Esophagus muscularis mucosa (tissue), 4 donors: ENCODE data around the gene ZSCAN10. TPM values are rescaled to one million over a fixed set of nuclear protein-coding genes. Genes with fewer than 3 reads are reported as not detected.
A peak's percentile ranks its signal among the peaks of the same experiment; 100 is the strongest.

Experiments
- DNase-seq: peaks from one replicate; pipeline ENCODE4 v3.0.0-alpha.2; 2017; ENCODE audit errors: extremely low spot score
- H3K27ac ChIP-seq, 4 donors: fragments of 200-600 bp; sonication (generic); replicated peaks in 1 of 4; 1 replicate in 3 of 4; 2 replicates in 1 of 4; pipeline ENCODE4 v1.5.1; 2016 to 2019; ENCODE audit warnings: mild to moderate bottlenecking in 1 of 4
- H3K27me3 ChIP-seq, 4 donors: fragments of 200-600 bp; sonication (generic); one replicate each; pipeline versions ENCODE4 v1.5.1 to v1.6.0; 2016 to 2019
- H3K36me3 ChIP-seq, 4 donors: fragments of 200-600 bp; sonication (generic); one replicate each; pipeline ENCODE4 v1.5.1; 2016 to 2019
- H3K4me1 ChIP-seq, 4 donors: fragments of 200-600 bp; sonication (generic); one replicate each; pipeline ENCODE4 v1.5.1; 2016 to 2019
- H3K4me3 ChIP-seq, 4 donors: fragments of 200-600 bp; sonication (generic); 1 replicate in 2 of 4; 2 replicates in 2 of 4; pipeline ENCODE4 v1.5.1; 2016 to 2019; ENCODE audit warnings: mild to moderate bottlenecking in 4 of 4, moderate library complexity in 1 of 4
- H3K9me3 ChIP-seq, 4 donors: fragments of 200-600 bp; sonication (generic); 1 replicate in 3 of 4; 2 replicates in 1 of 4; pipeline ENCODE4 v1.5.1; 2016 to 2019
- EP300 ChIP-seq: sonication (generic); formaldehyde crosslinking; IDR thresholded peaks from one replicate; pipeline ENCODE4 v1.6.1; 2017; ENCODE audit warnings: antibody characterized with exemption
- POLR2A ChIP-seq: fragments of 450-650 bp; IDR thresholded peaks from one replicate; pipeline ENCODE4 v1.6.1; 2017; ENCODE audit warnings: antibody characterized with exemption, moderate library complexity, mild to moderate bottlenecking, low read depth
- POLR2AphosphoS5 ChIP-seq, 2 donors: sonication (generic); formaldehyde crosslinking; IDR thresholded peaks; one replicate each; pipeline ENCODE4 v1.6.1; 2017; ENCODE audit warnings: antibody characterized with exemption in 2 of 2
- WGBS: methylation state at CpG from one replicate; pipeline ENCODE4 v1.1.5; 2018; 5-methylcytosine and 5-hydroxymethylcytosine counted together
- intact Hi-C: fragments of 100-400 bp; cut with DNase I; formaldehyde crosslinking; loops from one replicate; pipeline ENCODE4 v1.15.1; 2023
- total RNA-seq, 4 donors: library from RNA; depleted of rRNA; stranded (reverse); fragments of >200 nt; gene quantifications; one replicate each; pipeline versions ENCODE4 v1.1.0 to v1.2.1, GENCODE V29; 2016
- TF ChIP-seq, protein P1 (sequence below), 3 experiments: fragments of 200-600 bp in 2 of 3; fragments of 450-650 bp in 1 of 3; sonication (generic) in 2 of 3; IDR thresholded peaks; one replicate each; pipeline ENCODE4 v1.5.1; 2017 to 2019; ENCODE audit warnings: antibody characterized with exemption in 3 of 3, mild to moderate bottlenecking in 2 of 3, moderate library complexity in 1 of 3

Gene ZSCAN10
- total RNA-seq, 4 donors from 2014 or later, result not detected

DNA sequence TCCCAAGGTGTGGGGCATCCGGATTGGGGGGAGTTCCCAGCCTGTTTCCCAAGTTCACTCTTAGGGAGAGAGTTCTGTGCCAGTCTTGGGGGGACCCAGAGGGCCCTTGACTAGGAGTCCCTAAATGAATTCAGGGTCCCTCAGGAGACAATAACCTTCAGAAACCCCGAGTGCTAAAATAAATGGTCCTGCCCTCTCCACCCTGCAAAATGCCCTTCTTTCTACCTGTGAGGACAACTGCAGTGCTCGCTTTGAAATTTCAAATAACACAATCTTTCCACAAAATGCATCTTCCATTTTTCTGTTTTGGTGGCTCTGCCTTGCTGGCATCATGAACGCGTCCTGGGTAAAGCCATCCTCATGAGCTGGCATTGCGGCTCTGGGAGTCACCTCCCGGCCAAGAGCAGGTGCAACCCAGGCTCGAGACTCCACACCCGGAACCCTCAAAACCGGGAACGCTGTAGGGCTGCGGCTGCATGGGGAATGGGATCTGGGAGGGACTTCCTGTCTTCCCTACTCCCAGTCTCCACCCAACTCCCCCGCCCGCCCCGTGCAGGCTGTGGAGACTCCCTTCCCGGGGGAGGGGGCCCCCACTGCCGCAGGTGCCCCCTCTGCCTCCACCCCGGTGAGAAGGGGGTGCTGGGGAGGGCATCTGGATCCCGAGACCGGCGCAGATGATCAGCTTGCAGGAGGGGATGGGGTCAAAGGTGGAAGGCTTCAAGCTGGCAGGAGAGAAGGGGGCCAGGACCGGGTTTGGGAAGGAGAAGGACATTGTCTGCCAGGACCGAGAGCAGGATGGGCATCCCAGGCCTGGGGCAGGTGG, 13.2 kb upstream of the ZSCAN10 start, which contains the start of gene ZNF205:
Gene ZNF205 (plus strand): TSS at position 529 of the 823 bp plus-strand sequence. CDS start 845 bp downstream, outside the sequence.
- WGBS, result 37% methylated on average over 8 of the region's 23 CpGs
- peak within 1 kb of the TSS; percentile 68 to 77 (median 74) for H3K27ac ChIP-seq
- intact Hi-C loops, result no loop called here
- peak within 1 kb of the TSS; percentile 60 to 76 (median 72) for H3K4me3 ChIP-seq
- H3K36me3 ChIP-seq, result peaks cover 0 to 31% (median 24%) of the 10 kb centered on the region in 4 donors
- H3K4me1 ChIP-seq, result peaks cover 29 to 46% (median 34%) of the 10 kb centered on the region in 4 donors
- peak; percentile 44 to 73 for TF ChIP-seq POLR2AphosphoS5 (IDR thresholded peaks at IDR 0.05)
- no peak for TF ChIP-seq EP300
- no peak for TF ChIP-seq POLR2A
- TF ChIP-seq, protein P1, sequence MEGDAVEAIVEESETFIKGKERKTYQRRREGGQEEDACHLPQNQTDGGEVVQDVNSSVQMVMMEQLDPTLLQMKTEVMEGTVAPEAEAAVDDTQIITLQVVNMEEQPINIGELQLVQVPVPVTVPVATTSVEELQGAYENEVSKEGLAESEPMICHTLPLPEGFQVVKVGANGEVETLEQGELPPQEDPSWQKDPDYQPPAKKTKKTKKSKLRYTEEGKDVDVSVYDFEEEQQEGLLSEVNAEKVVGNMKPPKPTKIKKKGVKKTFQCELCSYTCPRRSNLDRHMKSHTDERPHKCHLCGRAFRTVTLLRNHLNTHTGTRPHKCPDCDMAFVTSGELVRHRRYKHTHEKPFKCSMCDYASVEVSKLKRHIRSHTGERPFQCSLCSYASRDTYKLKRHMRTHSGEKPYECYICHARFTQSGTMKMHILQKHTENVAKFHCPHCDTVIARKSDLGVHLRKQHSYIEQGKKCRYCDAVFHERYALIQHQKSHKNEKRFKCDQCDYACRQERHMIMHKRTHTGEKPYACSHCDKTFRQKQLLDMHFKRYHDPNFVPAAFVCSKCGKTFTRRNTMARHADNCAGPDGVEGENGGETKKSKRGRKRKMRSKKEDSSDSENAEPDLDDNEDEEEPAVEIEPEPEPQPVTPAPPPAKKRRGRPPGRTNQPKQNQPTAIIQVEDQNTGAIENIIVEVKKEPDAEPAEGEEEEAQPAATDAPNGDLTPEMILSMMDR (IDR thresholded peaks at IDR 0.05), result peak in 1 of 3 experiments; percentile 9
- H3K27me3 ChIP-seq, result no peaks in the 10 kb centered on the region
- no peaks in the 10 kb centered on the region for H3K9me3 ChIP-seq
- no peak for DNase-seq

DNA sequence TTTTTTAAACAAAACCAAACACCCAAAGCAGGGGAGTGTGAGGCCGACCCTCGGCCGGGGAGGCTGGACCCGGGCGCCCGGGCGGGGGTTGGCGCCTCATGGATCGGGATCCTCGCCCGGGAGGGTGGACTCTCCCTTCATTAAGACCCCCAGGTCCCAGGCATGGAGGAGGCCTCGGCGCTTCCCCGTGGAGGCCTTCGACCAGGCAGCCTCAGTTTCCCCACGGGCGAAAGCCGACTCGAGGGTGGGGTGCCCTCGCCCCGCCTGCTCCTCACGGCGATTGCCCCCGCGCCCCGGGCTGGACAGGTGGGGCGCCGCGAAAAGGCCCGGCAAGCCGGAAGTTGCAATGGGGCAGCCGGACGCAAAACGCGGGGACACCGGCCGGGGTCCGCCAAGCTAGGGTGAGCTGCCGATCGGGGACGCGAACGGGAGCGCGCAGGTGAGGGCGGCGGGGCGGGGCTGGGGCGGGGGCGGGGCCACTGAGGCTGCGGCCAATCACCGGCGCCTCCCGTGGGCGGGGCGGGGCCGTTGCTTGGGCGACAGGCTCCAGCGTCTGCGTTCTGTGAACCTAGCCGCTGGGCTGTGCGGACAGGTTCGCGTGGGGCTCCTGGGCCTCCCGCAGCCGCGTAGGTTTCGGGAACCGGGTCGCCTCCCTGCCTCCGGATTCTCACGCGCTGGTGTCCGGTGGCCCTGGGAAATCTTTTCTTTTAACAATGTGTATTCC, 7.3 kb upstream of the ZSCAN10 start:
- peak overlapping the region; percentile 63 to 67 (median 63) for H3K4me3 ChIP-seq
- no peaks in the 10 kb centered on the region for H3K9me3 ChIP-seq
- H3K27ac ChIP-seq, result peak overlapping the region; percentile 73 to 84 (median 78)
- under 1% methylated on average over 18 of the region's 74 CpGs for WGBS
- peak; percentile 98 for DNase-seq
- intact Hi-C loops, result no loop called here
- TF ChIP-seq POLR2A, result no peak
- TF ChIP-seq EP300, result no peak
- peak; percentile 76 to 81 for TF ChIP-seq POLR2AphosphoS5 (IDR thresholded peaks at IDR 0.05)
- TF ChIP-seq, protein P1 (IDR thresholded peaks at IDR 0.05), result no peak
- peaks cover 14 to 32% (median 20%) of the 10 kb centered on the region in 4 donors for H3K4me1 ChIP-seq
- peaks cover 0 to 12% (median 0%) of the 10 kb centered on the region in 4 donors for H3K27me3 ChIP-seq
- no peaks in the 10 kb centered on the region for H3K36me3 ChIP-seq

DNA sequence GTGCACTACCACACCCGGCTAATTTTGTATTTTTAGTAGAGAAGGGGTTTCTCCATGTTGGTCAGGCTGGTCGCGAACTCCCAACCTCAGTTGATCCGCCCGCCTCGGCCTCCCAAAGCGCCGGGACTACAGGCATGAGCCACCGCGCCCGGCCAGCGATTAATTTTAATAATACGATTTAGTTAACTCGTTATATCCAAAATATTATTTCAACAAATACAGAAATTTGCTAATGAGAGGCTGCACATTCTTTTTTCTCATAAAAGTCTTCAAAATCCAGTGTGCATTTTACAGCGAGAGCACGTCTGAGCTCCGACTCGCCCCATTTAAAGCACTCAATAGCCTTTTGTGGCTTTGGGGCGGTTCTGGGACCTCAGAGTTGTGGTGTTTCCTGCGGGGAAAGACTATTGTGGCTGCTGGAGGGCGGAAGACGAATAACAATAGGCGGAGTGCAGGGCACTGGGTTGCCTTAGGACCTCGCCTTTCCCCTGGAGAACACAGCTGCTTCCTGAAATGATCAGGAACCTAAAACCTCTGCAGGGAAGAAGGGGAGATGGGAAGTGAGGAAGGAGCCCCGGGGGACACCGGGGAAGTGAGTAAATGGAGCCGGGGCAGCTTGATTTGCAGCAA, 2.9 kb upstream of the ZSCAN10 start:
- intact Hi-C loops, result no loop called here
- WGBS, result 62% methylated on average over 27 of the region's 27 CpGs
- Histone ChIP-seq H3K4me3 (no peak overlapping the region), H3K27ac (peak overlapping the region in 3 of 4 donors; percentile 15 to 62 (median 54)), H3K4me1 (peaks cover 22 to 45% (median 31%) of the 10 kb centered on the region in 4 donors), H3K9me3 (no peaks in the 10 kb centered on the region), H3K27me3 (peaks cover 0 to 51% (median 4%) of the 10 kb centered on the region in 4 donors), H3K36me3 (no peaks in the 10 kb centered on the region)
- TF ChIP-seq POLR2AphosphoS5 (IDR thresholded peaks at IDR 0.05) (peak in 1 of 2 donors; percentile 15), EP300 (no peak), POLR2A (no peak)
- TF ChIP-seq, protein P1 (IDR thresholded peaks at IDR 0.05), result no peak
- no peak for DNase-seq

DNA sequence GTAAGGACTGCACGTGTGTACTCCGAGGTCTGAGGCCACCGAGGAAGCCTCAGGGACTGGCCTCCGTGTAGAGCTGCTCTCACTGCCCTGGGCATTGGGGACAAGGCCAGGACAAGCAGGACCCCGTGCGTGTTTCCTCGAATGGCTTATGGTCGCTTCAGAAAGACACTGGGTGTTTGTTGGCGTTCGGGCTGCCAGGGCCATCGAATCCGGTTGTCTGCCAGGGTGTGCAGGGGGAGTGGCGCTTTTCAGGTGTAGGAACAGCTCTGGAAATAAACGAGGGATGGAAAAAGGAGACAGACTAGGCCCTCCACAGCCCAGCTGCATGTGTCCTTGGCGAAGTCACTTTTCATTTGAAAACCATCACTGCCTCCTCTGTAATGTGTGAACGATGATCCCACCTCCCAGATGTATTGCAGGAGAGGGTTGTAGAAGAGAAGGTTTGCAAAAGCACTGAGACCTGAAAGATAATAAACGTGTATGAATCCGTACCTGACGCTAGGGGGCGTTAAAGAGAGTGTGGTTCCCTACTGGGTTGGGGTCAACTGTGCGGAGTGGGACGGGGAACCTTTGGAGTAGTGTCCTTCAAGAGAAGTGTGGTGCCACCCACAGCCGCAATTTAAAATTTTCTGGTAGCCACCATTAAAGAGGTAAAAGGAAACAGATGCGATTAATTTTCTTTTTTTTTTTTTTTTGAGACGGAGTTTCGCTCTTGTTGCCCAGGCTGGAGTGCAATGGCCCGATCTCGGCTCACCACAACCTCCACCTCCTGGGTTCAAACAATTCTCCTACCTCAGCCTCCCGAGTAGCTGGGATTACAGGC, 2.1 kb upstream of the ZSCAN10 start:
- intact Hi-C loops, result no loop called here
- Histone ChIP-seq H3K27me3 (peaks cover 0 to 55% (median 4%) of the 10 kb centered on the region in 4 donors), H3K4me1 (peaks cover 19 to 39% (median 27%) of the 10 kb centered on the region in 4 donors), H3K9me3 (no peaks in the 10 kb centered on the region), H3K36me3 (no peaks in the 10 kb centered on the region), H3K27ac (peak overlapping the region in 3 of 4 donors; percentile 15 to 62 (median 54)), H3K4me3 (no peak overlapping the region)
- DNase-seq, result no peak
- WGBS, result 61% methylated on average over 29 of the region's 29 CpGs
- TF ChIP-seq EP300, result no peak
- TF ChIP-seq, protein P1 (IDR thresholded peaks at IDR 0.05), result peak in 2 of 3 experiments; percentile 3 to 46
- TF ChIP-seq POLR2A, result no peak
- no peak for TF ChIP-seq POLR2AphosphoS5 (IDR thresholded peaks at IDR 0.05)
